Neuronal stem cell (in vitro differentiated cells): Measurements from ENCODE around the gene C22orf42.
"Not testable (repeated sequence)": the region's sequence is repeated elsewhere in the genome, so short reads cannot be mapped to it uniquely, and the experiment has no call there.

Experiments
- DNase-seq: peaks from one replicate; pipeline ENCODE4 v3.0.0-alpha.2; 2013; ENCODE audit warnings: low spot score
- H2AFZ ChIP-seq: one replicate; pipeline ENCODE4 v1.6.1; 2013; ENCODE audit warnings: mild to moderate bottlenecking, low read length, inconsistent platforms
- H2AK5ac ChIP-seq: 2 replicates; pipeline ENCODE4 v1.6.1; 2013; ENCODE audit warnings: low read depth, mild to moderate bottlenecking, inconsistent platforms, low read length, moderate library complexity, mixed read lengths
- H2BK120ac ChIP-seq: 2 replicates; pipeline ENCODE4 v1.6.1; 2013; ENCODE audit warnings: low read depth, mild to moderate bottlenecking, inconsistent platforms, low read length, moderate library complexity, mixed read lengths
- H2BK12ac ChIP-seq: one replicate; pipeline ENCODE4 v1.6.1; 2013; ENCODE audit warnings: low read length, inconsistent platforms
- H2BK15ac ChIP-seq: 2 replicates; pipeline ENCODE4 v1.6.1; 2013; ENCODE audit warnings: mild to moderate bottlenecking, low read length, inconsistent platforms, mixed read lengths
- H2BK5ac ChIP-seq: one replicate; pipeline ENCODE4 v1.6.1; 2013; ENCODE audit warnings: inconsistent platforms, mild to moderate bottlenecking, low read length, moderate library complexity
- H3K14ac ChIP-seq: one replicate; pipeline ENCODE4 v1.6.1; 2013; ENCODE audit warnings: low read length, inconsistent platforms
- H3K18ac ChIP-seq: 2 replicates; pipeline ENCODE4 v1.6.1; 2013; ENCODE audit warnings: low read length, inconsistent platforms
- H3K23ac ChIP-seq: 2 replicates; pipeline ENCODE4 v1.6.1; 2013; ENCODE audit warnings: low read depth, mild to moderate bottlenecking, mixed read lengths, low read length, inconsistent platforms; ENCODE audit not compliant: poor library complexity
- H3K27ac ChIP-seq: replicated peaks from 3 replicates; pipeline ENCODE4 v1.5.1; 2013; ENCODE audit warnings: low read length, inconsistent platforms
- H3K27me3 ChIP-seq, 3 experiments: 2 replicates each; pipeline ENCODE4 v1.6.1; 2013; ENCODE audit warnings: low read length in 3 of 3, mild to moderate bottlenecking in 2 of 3, inconsistent platforms in 1 of 3, low read depth in 1 of 3, mixed read lengths in 1 of 3, moderate library complexity in 1 of 3; ENCODE audit not compliant: control insufficient read depth in 3 of 3, insufficient read depth in 3 of 3
- H3K36me3 ChIP-seq, 2 donors: replicated peaks in 1 of 2; 2 replicates each; pipeline ENCODE4 v1.6.1; 2013; ENCODE audit warnings: low read length in 2 of 2; ENCODE audit not compliant: control insufficient read depth in 2 of 2, insufficient read depth in 2 of 2
- H3K4ac ChIP-seq: 2 replicates; pipeline ENCODE4 v1.6.1; 2013; ENCODE audit warnings: inconsistent platforms, mild to moderate bottlenecking, low read length, moderate library complexity
- H3K4me1 ChIP-seq, 2 donors: 1 replicate in 1 of 2; 2 replicates in 1 of 2; pipeline ENCODE4 v1.6.1; 2013; ENCODE audit warnings: low read length in 2 of 2, low read depth in 1 of 2; ENCODE audit not compliant: control insufficient read depth in 2 of 2, insufficient read depth in 1 of 2
- H3K4me2 ChIP-seq: one replicate; pipeline ENCODE4 v1.6.1; 2013; ENCODE audit warnings: mild to moderate bottlenecking, low read length, inconsistent platforms; ENCODE audit not compliant: insufficient read depth, poor library complexity, severe bottlenecking
- H3K4me3 ChIP-seq, 2 donors: 2 replicates each; pipeline ENCODE4 v1.5.1; 2013; ENCODE audit warnings: low read length in 2 of 2, mild to moderate bottlenecking in 2 of 2, inconsistent platforms in 1 of 2, moderate library complexity in 1 of 2
- H3K79me1 ChIP-seq: one replicate; pipeline ENCODE4 v1.6.1; 2013; ENCODE audit warnings: low read depth, mild to moderate bottlenecking, inconsistent platforms, low read length, moderate library complexity
- H3K9ac ChIP-seq: one replicate; pipeline ENCODE4 v1.6.1; 2013; ENCODE audit warnings: mild to moderate bottlenecking, low read depth, low read length, inconsistent platforms; ENCODE audit not compliant: poor library complexity
- H3K9me3 ChIP-seq, 2 donors: replicated peaks in 1 of 2; 2 replicates each; pipeline versions ENCODE3 to v1.6.1; 2013; ENCODE audit warnings: low read length in 2 of 2, mild to moderate bottlenecking in 2 of 2, inconsistent platforms in 1 of 2, low read depth in 1 of 2, mixed read lengths in 1 of 2, moderate library complexity in 1 of 2; ENCODE audit not compliant: control insufficient read depth in 2 of 2, insufficient read depth in 1 of 2
- H4K8ac ChIP-seq: one replicate; pipeline ENCODE4 v1.6.1; 2013; ENCODE audit warnings: low read depth, mild to moderate bottlenecking, inconsistent platforms, low read length, moderate library complexity
- H4K91ac ChIP-seq: one replicate; pipeline ENCODE4 v1.6.1; 2013; ENCODE audit warnings: low read length, low read depth, mild to moderate bottlenecking, inconsistent platforms; ENCODE audit not compliant: poor library complexity
- WGBS, 2 donors: extraction: QIAGEN DNeasy Blood & Tissue Kit; methylation state at CpG; one replicate each; pipeline ENCODE4 v1.1.7; 2013; ENCODE audit warnings: missing lambda C conversion rate in 2 of 2, mixed read lengths in 1 of 2; ENCODE audit not compliant: insufficient read length in 2 of 2, insufficient replicate concordance in 1 of 2; ENCODE audit errors: extremely low coverage in 2 of 2; 5-methylcytosine and 5-hydroxymethylcytosine counted together

C22orf42 gene

DNA sequence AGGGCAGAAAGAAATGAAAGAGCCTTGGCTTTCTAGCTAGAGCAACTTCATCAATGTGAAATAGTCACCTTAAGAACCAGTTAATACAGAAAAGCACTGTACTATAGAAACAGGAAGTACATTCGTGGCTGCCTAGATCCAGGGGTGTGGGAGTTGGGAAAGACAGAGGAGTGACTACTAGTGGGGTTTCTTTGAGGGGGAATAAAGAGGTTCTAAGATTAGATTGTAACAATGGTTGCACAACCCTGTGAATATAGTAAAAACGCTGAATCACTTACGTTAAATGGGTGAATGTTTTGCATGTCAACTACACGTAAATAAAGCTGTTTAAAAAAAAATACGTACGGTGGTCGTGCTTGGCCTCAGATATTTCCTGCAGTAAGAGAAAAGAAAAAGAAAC lies 8.5 kb downstream of the C22orf42 start:
- H2BK5ac ChIP-seq, H3K9ac ChIP-seq, H2BK15ac ChIP-seq, H3K27ac ChIP-seq, H3K23ac ChIP-seq, H2BK120ac ChIP-seq, H3K4me2 ChIP-seq, H3K4ac ChIP-seq, H2AK5ac ChIP-seq, H2AFZ ChIP-seq, H3K9me3 ChIP-seq, H4K91ac ChIP-seq, H3K18ac ChIP-seq, DNase-seq, H3K4me3 ChIP-seq, H3K14ac ChIP-seq, H2BK12ac ChIP-seq, H3K4me1 ChIP-seq, H4K8ac ChIP-seq, H3K27me3 ChIP-seq, H3K79me1 ChIP-seq, H3K36me3 ChIP-seq: not testable (repeated sequence)
- WGBS, 2 donors = no CpG with 5 or more reads among the region's 7 CpGs

DNA sequence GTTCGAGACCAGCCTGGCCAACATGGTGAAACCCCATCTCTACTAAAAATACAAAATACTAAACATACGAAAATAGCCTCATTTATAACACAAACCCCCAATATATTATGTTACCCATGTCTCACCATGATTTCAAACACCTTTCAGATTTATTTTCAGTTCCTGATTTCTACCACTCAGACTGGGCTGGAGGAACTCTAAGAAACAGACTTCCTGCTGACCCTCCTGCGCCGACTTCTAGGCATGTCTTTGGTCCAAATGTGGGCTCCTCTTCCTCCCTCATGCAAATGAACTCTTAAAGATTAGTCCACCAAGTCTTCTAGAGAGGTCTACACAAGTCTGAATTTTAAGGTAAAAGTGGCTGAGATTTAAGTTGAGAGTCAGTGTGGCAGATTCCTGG lies 10.7 kb downstream of the C22orf42 start:
- not testable (repeated sequence) for H3K27ac ChIP-seq, DNase-seq, H4K91ac ChIP-seq, H3K79me1 ChIP-seq, H3K4me1 ChIP-seq, H4K8ac ChIP-seq, H2BK5ac ChIP-seq, H2BK12ac ChIP-seq, H3K14ac ChIP-seq, H3K4me2 ChIP-seq, H2BK15ac ChIP-seq, H2AK5ac ChIP-seq, H3K4ac ChIP-seq, H3K23ac ChIP-seq, H3K18ac ChIP-seq, H3K27me3 ChIP-seq, H3K9me3 ChIP-seq, H3K4me3 ChIP-seq, H2AFZ ChIP-seq, H3K36me3 ChIP-seq, H3K9ac ChIP-seq, H2BK120ac ChIP-seq
- 100% methylated on average over 1 of the region's 4 CpGs; no CpG with 5 or more reads in 1 of the 2 donors for WGBS, 2 donors

DNA sequence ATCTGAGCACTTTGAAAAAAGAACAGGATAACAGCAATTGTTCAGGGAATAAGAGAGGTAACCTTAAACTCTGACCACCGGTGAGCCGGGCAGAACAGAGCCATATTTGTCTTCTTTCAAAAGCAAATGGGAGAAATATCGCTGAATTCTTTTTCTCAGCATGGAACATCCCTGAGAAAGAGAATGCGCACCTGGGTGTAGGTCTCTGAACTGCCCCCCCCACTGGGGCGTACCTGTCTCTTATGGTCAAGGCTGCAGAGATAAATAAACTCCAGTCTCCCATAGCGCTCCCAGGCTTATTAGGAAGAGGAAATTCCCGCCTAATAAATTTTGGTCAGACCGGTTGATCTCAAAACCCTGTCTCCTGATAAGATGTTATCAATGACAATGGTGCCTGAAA lies 12.0 kb downstream of the C22orf42 start:
- not testable (repeated sequence) for H3K27ac ChIP-seq, H3K4me3 ChIP-seq, H4K91ac ChIP-seq, H4K8ac ChIP-seq, H2AK5ac ChIP-seq, H3K4me1 ChIP-seq, DNase-seq, H3K18ac ChIP-seq, H2BK15ac ChIP-seq, H3K36me3 ChIP-seq, H3K27me3 ChIP-seq, H3K14ac ChIP-seq, H3K79me1 ChIP-seq, H2BK120ac ChIP-seq, H2AFZ ChIP-seq, H3K23ac ChIP-seq, H2BK12ac ChIP-seq, H3K9me3 ChIP-seq, H2BK5ac ChIP-seq, H3K9ac ChIP-seq, H3K4me2 ChIP-seq, H3K4ac ChIP-seq
- no CpG with 5 or more reads among the region's 8 CpGs for WGBS, 2 donors

DNA sequence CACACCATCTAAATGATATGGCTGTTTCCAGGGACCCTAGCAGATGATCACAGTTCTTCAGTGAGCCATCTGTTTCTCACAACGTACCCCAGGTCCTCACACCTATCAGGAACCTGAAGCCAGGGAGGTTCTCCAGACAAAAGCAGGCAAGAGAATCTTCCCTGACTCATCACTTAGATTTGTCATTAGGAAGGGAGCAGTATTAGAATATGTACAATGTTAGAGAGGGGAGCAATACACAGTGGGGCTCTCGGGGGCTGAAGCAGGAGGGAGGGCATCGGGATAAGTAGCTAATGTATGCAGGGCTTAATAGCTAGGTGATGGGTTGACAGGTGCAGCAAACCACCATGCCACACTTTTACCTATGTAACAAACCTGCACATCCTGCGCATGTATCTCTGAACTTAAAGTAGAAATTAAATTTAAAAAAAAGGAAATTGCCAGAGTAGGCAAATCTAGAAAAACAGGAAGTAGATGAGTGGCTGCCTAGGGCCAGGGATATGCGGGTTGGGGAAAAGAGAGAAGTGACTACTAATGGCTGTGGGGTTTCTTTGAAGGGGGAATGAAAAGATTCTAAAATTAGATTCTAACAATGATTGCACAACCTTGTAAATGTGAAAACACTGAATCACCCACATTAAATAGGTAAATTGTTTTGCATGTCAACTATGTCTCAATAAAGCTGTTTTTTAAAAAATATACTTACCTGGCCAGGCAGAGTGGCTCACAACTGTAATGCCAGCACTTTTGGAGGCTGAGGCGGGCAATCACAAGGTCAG lies 14.4 kb downstream of the C22orf42 start:
- Histone ChIP-seq H2BK120ac (no peak overlapping the region), H4K8ac (no peak overlapping the region), H3K27me3 (no peaks in the 10 kb centered on the region), H2BK15ac (no peak overlapping the region), H3K27ac (no peak overlapping the region), H3K4me2 (no peak overlapping the region), H2AK5ac (no peak overlapping the region), H3K9me3 (no peaks in the 10 kb centered on the region), H3K4me1 (no peaks in the 10 kb centered on the region), H2BK12ac (no peak overlapping the region), H4K91ac (no peak overlapping the region), H3K79me1 (no peaks in the 10 kb centered on the region), H2AFZ (no peak overlapping the region), H3K9ac (no peak overlapping the region), H3K36me3 (no peaks in the 10 kb centered on the region), H2BK5ac (no peak overlapping the region), H3K4ac (no peak overlapping the region), H3K18ac (no peak overlapping the region), H3K4me3 (no peak overlapping the region), H3K23ac (no peak overlapping the region), H3K14ac (no peak overlapping the region)
- WGBS, 2 donors = no CpG with 5 or more reads among the region's 6 CpGs
- DNase-seq = no peak
